HUDEP-2 (cell line): ENCODE data around the gene CARD14.

ENCODE experiments used
- DNase-seq, 76 experiments: peaks; one replicate each; lab custom pipeline; 2025; ENCODE audit not compliant: unreplicated experiment in 76 of 76; lab: John Stamatoyannopoulos, UW

CARD14 gene

GRCh38 chr17:80147035-80147822 is 22.6 kb upstream of the CARD14 start, which contains the start of gene EIF4A3:
Gene EIF4A3 (minus strand): TSS chr17:80147128. CDS start chr17:80146961, 167 bp downstream.
- DNase-seq = peak in 75 of 76 experiments; percentile 35 to 99 (median 96)

DNA sequence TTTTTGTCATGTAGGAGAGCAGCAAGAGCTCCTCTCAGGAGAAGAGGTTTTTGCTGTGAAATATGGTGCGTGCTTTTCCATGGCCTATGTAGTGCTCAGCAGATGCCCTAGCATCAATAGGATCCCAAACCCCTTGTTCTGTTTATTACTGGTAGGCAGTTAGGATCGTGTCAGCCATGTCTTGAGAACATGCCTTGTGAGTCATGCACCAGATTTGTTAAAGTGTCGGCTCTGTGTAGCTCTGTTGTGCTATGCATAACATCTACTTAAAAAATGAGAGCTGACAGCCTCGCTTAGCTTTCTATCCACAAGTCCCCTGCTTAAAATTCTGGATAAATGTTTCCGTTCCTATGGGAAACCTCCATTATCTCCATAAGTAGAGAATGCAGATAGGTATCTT is 18.5 kb upstream of the CARD14 start:
- DNase-seq = no peak

DNA sequence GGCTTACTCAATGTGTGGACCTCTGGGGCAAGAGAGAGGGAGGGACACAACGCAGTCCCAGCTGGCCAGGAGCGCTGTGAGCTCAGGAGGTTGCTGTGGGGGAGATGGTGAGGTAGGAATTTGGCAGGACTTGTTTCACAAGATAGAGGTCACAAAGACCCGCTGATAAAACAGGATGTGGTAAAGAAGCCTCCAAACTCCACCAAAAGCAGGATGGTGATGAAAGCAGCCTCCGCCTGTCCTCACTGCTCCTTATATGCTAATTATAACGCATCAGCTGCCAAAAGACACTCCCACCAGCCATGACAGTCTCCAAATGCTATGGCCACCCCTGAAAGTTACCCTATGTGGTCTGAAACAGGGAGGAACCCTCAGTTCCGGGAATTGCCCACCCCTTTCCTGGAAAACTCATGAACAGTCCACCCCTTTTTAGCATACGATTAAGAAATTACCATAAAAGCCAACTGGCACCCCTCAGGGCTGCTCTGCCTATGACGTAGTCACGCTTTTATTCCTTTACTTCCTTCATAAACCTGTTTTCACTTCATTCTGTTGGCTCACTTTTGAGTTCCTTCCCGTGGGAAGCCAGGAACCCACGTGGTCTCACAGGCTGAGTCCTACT is 17.6 kb upstream of the CARD14 start:
- peak in 32 of 76 experiments; percentile 7 to 75 (median 22) for DNase-seq

- DNase-seq = no peak
These were observed 16.8 kb upstream of the CARD14 start for GRCh38 chr17:80153004-80153403.

- no peak for DNase-seq
These were observed 15.7 kb upstream of the CARD14 start for GRCh38 chr17:80154166-80154565.

GRCh38 chr17:80155600-80155999 is 14.2 kb upstream of the CARD14 start:
- DNase-seq = peak in 1 of 76 experiments; percentile 6

DNA sequence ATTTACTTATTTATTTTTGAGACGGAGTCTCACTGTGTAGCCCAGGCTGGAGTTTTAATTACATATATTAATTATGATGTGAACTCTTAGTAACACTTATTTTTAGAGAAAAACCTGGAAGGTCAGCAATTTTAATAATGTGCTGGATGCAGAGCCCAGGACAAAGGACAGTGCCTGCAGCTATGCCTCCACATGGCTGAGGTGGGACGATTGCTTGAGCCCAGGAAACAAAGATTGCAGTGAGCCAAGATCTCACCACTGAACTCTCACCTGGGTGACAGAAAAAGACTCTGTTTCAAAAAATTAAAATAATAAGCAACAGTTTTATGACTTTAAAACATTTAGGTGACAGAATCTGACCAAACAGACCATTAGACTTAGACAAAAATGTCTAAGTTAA is 11.0 kb upstream of the CARD14 start:
- no peak for DNase-seq

DNA sequence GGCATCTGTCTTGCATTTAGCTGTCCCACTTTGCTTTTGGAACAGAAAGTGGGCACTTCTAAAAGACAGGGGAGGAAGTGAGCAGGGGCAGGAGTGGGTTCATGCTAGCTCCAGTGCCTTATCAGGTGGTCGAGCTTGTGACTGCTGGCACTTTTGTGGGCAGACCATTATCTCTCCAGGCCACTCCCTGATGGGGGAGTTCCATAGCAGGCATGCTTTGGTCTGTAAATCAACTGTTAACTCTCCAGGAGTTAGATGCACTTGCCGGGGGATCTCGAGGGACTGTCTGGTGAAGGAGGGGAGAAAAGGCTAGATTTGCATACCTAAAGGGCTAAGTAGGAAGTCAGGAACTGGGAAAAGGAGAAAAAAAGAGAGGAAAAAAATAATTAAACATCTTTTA is 9.3 kb upstream of the CARD14 start:
- peak in 72 of 76 experiments; percentile 19 to 87 (median 67) for DNase-seq

DNA sequence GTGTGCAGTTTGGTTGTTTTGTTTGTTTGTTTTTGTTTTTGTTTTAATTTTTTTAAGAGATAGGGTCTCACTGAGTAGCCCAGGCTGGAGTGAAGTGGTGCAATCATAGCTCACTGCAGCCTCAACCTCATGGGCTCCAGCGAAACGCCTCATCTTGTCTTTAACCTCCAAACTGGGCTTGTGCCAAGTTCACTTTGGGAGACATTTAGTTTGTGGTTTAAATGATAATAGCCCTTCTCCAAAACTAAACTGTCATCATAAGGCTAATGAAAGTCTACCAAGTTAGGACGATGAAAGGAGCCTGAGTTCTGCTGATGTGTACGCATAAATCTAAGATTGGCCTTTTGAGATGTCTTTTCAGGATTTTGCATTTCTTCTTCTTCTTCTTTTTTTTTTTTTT is 6.5 kb upstream of the CARD14 start:
- peak in 44 of 76 experiments; percentile 9 to 71 (median 31) for DNase-seq

GRCh38 chr17:80164185-80164584 is 5.6 kb upstream of the CARD14 start:
- DNase-seq = no peak

DNA sequence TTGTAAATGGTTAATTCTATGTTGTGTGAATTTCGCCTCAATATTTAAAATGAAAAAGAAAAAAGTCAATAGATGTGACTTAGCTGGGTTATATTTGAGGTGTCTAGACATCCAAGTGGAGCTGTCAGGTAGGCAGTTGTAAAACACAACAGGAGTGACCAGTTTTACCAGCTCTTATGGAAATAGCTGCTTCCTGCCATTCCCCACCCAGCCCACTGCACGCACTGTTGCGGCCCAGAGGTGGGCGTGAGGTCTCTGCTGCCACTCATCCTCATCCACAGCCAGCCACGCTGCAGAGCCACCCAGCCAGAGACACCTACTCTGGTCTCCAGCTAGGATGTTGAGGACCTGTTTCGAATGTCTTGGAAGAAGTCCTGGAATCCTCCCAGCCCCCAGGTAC is 3.4 kb upstream of the CARD14 start:
- DNase-seq = no peak

- DNase-seq = peak in 52 of 76 experiments; percentile 4 to 66 (median 29)
These were observed 1.5 kb upstream of the CARD14 start for GRCh38 chr17:80168371-80168770.

- DNase-seq = peak in 2 of 76 experiments; percentile 16 to 30
These were observed 723 bp upstream of the CARD14 start for GRCh38 chr17:80169107-80169506.

- DNase-seq = no peak
These were observed 1.9 kb downstream of the CARD14 start for GRCh38 chr17:80171681-80172080.

DNA sequence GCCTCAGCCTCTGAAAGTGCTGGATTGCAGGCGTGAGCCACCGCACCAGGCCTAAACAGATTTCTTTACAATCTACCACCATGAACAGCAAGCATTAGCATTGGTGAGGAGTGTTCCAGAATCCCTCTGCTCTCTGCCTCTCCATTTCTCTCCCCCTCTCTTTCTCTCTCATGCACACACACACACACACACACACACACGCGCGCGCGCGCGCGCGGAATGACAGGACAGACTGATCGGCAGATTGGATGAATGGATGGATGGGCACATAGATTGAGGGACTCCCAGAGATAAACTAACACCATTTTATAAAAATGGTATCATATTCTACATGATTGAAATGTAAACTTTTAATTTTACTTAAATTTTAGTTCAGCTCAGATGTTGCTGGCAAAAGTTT is 3.3 kb downstream of the CARD14 start:
- DNase-seq = no peak

- DNase-seq = no peak
These were observed 4.1 kb downstream of the CARD14 start for GRCh38 chr17:80173916-80174315.

- DNase-seq = no peak
These were observed 6.9 kb downstream of the CARD14 start for GRCh38 chr17:80176757-80177156.

GRCh38 chr17:80177986-80178595 is 8.3 kb downstream of the CARD14 start:
- DNase-seq = no peak

- no peak for DNase-seq
These were observed 10.4 kb downstream of the CARD14 start for GRCh38 chr17:80180192-80180591.

DNA sequence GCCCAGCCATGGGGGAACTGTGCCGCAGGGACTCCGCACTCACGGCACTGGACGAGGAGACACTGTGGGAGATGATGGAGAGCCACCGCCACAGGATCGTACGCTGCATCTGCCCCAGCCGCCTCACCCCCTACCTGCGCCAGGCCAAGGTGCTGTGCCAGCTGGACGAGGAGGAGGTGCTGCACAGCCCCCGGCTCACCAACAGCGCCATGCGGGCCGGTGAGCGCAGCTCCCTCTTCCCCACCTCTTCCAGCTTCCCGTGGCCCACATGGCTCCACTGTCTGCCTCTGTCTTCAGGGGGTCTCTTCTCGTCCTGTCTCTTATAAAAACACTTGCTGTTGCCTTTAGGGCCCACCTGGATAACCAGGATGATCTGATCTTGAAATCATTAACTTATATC is 11.6 kb downstream of the CARD14 start:
- no peak for DNase-seq

GRCh38 chr17:80182118-80182844 is 12.5 kb downstream of the CARD14 start:
- DNase-seq = no peak
